ENCODE results near the gene CCNI2.
A peak's percentile ranks its signal among the peaks of the same experiment; 100 is the strongest.

Gene CCNI2

GRCh38 chr5:132751971-132752580, 4.8 kb downstream of the CCNI2 start:
- TF ChIP-seq EZH2 (optimal IDR thresholded peaks at IDR 0.05; ENCODE audit: low read depth, low read length) (no peak), EZH2phosphoT487 (IDR thresholded peaks at IDR 0.05; ENCODE audit: low read length) (no peak), CTCF (IDR thresholded peaks at IDR 0.05; ENCODE audit: low read length) (no peak)
- H2AFZ ChIP-seq (ENCODE audit: low read length): no peak overlapping the region
- H3K36me3 ChIP-seq (replicated peaks; ENCODE audit: insufficient read depth, low read length): no peaks in the 10 kb centered on the region
- no peak for DNase-seq
- no peak overlapping the region for H3K9ac ChIP-seq (ENCODE audit: low read length)
- no peaks in the 10 kb centered on the region for H3K79me2 ChIP-seq (ENCODE audit: low read length)
- no peak overlapping the region for H3K4me3 ChIP-seq (ENCODE audit: low read length)
- H3K4me2 ChIP-seq (ENCODE audit: low read depth, low read length): no peak overlapping the region
- no peaks in the 10 kb centered on the region for H3F3A ChIP-seq (ENCODE audit: insufficient read depth, low read length)
- H4K20me1 ChIP-seq (ENCODE audit: insufficient read depth, low read length): no peaks in the 10 kb centered on the region
- H3K9me2 ChIP-seq (replicated peaks; ENCODE audit: insufficient read depth, low read length): no peaks in the 10 kb centered on the region
- H3K27me3 ChIP-seq (replicated peaks; ENCODE audit: insufficient read depth, low read length): no peaks in the 10 kb centered on the region
- peaks cover 4% of the 10 kb centered on the region; the same call in 1 of the 2 replicates for H3K4me1 ChIP-seq (ENCODE audit: low read length)
- no peaks in the 10 kb centered on the region for H3K9me3 ChIP-seq (replicated peaks; ENCODE audit: insufficient read depth, low read length)
- H3K27ac ChIP-seq (ENCODE audit: low read length): no peak overlapping the region

GRCh38 chr5:132752581-132753125, 5.4 kb downstream of the CCNI2 start:
- no peak overlapping the region for H2AFZ ChIP-seq (ENCODE audit: low read length)
- no peaks in the 10 kb centered on the region for H3K9me2 ChIP-seq (replicated peaks; ENCODE audit: insufficient read depth, low read length)
- no peaks in the 10 kb centered on the region for H4K20me1 ChIP-seq (ENCODE audit: insufficient read depth, low read length)
- H3K27ac ChIP-seq (ENCODE audit: low read length): no peak overlapping the region
- no peaks in the 10 kb centered on the region for H3K79me2 ChIP-seq (ENCODE audit: low read length)
- no peak overlapping the region for H3K4me3 ChIP-seq (ENCODE audit: low read length)
- peaks cover 4% of the 10 kb centered on the region; the same call in 1 of the 2 replicates for H3K4me1 ChIP-seq (ENCODE audit: low read length)
- no peak for TF ChIP-seq CTCF (IDR thresholded peaks at IDR 0.05; ENCODE audit: low read length)
- no peak for TF ChIP-seq EZH2phosphoT487 (IDR thresholded peaks at IDR 0.05; ENCODE audit: low read length)
- TF ChIP-seq EZH2 (optimal IDR thresholded peaks at IDR 0.05; ENCODE audit: low read depth, low read length): no peak
- no peak overlapping the region for H3K4me2 ChIP-seq (ENCODE audit: low read depth, low read length)
- no peak for DNase-seq
- no peaks in the 10 kb centered on the region for H3K27me3 ChIP-seq (replicated peaks; ENCODE audit: insufficient read depth, low read length)
- H3F3A ChIP-seq (ENCODE audit: insufficient read depth, low read length): no peaks in the 10 kb centered on the region
- no peak overlapping the region for H3K9ac ChIP-seq (ENCODE audit: low read length)
- no peaks in the 10 kb centered on the region for H3K36me3 ChIP-seq (replicated peaks; ENCODE audit: insufficient read depth, low read length)
- H3K9me3 ChIP-seq (replicated peaks; ENCODE audit: insufficient read depth, low read length): no peaks in the 10 kb centered on the region

GRCh38 chr5:132753135-132753987, 6.1 kb downstream of the CCNI2 start:
- Histone ChIP-seq H3K4me3 (ENCODE audit: low read length) (no peak overlapping the region), H3F3A (ENCODE audit: insufficient read depth, low read length) (no peaks in the 10 kb centered on the region), H2AFZ (ENCODE audit: low read length) (no peak overlapping the region), H3K36me3 (replicated peaks; ENCODE audit: insufficient read depth, low read length) (no peaks in the 10 kb centered on the region), H3K9ac (ENCODE audit: low read length) (no peak overlapping the region), H3K79me2 (ENCODE audit: low read length) (no peaks in the 10 kb centered on the region), H3K27me3 (replicated peaks; ENCODE audit: insufficient read depth, low read length) (no peaks in the 10 kb centered on the region), H3K4me2 (ENCODE audit: low read depth, low read length) (no peak overlapping the region), H3K9me3 (replicated peaks; ENCODE audit: insufficient read depth, low read length) (no peaks in the 10 kb centered on the region), H3K9me2 (replicated peaks; ENCODE audit: insufficient read depth, low read length) (no peaks in the 10 kb centered on the region), H3K27ac (ENCODE audit: low read length) (peak overlapping the region; percentile 11; the same call in 1 of the 2 replicates), H3K4me1 (ENCODE audit: low read length) (peaks cover 4% of the 10 kb centered on the region; the same call in 1 of the 2 replicates), H4K20me1 (ENCODE audit: insufficient read depth, low read length) (no peaks in the 10 kb centered on the region)
- DNase-seq: peak; percentile 38
- TF ChIP-seq CTCF (IDR thresholded peaks at IDR 0.05; ENCODE audit: low read length) (peak; percentile 17; the same call in 1 of the 2 replicates), EZH2 (optimal IDR thresholded peaks at IDR 0.05; ENCODE audit: low read depth, low read length) (no peak), EZH2phosphoT487 (IDR thresholded peaks at IDR 0.05; ENCODE audit: low read length) (no peak)
